ENCODE measurements around the gene SRC.

The SRC gene

DNA sequence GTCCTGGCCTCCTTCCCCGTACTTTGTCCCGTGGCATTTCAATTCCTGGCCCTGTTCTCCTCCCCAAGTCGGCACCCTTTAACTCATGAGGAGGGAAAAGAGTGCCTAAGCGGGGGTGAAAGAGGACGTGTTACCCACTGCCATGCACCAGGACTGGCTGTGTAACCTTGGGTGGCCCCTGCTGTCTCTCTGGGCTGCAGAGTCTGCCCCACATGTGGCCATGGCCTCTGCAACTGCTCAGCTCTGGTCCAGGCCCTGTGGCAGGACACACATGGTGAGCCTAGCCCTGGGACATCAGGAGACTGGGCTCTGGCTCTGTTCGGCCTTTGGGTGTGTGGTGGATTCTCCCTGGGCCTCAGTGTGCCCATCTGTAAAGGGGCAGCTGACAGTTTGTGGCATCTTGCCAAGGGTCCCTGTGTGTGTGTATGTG, 58.5 kb downstream of the SRC start:
- TF ChIP-seq FOXK2 (IDR thresholded peaks at IDR 0.05) (no peak), HDGF (IDR thresholded peaks at IDR 0.05; ENCODE audit: borderline replicate concordance) (no peak), TARDBP (IDR thresholded peaks at IDR 0.05) (no peak), NFRKB (IDR thresholded peaks at IDR 0.05) (no peak), ZNF384 (IDR thresholded peaks at IDR 0.05) (no peak), SP1 (IDR thresholded peaks at IDR 0.05) (no peak), FOXM1 (IDR thresholded peaks at IDR 0.05; ENCODE audit: borderline replicate concordance) (no peak)
- ChIA-PET CTCF (no interaction called here), POLR2A (no interaction called here)
- DNase-seq (ENCODE audit: extremely low spot score): no peak

DNA sequence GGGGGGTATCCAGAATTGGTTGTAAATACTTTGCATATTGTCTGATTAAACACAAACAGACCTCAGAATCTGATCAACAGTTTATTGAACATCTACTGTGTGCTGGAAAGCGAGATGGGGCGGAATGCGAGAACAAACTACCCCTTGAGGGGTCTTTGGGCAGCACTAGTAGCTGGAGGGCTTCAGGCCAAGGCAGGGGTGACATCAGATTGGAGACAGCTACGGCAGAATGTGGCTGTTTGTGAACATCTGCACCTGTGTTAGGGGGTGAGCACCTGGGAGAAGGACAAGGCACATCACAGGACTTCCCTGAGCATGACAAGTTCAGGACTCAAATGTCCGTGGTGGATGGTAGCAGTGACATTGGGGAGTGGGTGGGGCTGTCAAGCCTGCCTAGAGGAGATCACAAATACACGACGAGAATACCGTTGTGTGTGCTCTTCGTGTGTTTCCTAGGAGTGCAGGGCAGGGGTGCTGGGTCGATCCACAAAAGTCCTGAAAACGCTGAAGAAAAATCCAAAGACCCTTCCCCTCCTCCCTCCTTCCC, 59.5 kb downstream of the SRC start:
- ChIA-PET POLR2A (no interaction called here), CTCF (no interaction called here)
- TF ChIP-seq FOXA1 (IDR thresholded peaks at IDR 0.05): no peak
- TF ChIP-seq BHLHE40 (IDR thresholded peaks at IDR 0.05; ENCODE audit: borderline replicate concordance): no peak
- TF ChIP-seq CTBP1 (IDR thresholded peaks at IDR 0.05; ENCODE audit: borderline replicate concordance): no peak
- TF ChIP-seq SP1 (IDR thresholded peaks at IDR 0.05): no peak
- TF ChIP-seq NFRKB (IDR thresholded peaks at IDR 0.05): no peak
- TF ChIP-seq HDGF (IDR thresholded peaks at IDR 0.05; ENCODE audit: borderline replicate concordance): no peak
- DNase-seq (ENCODE audit: extremely low spot score): no peak

GRCh38 chr20:37406010-37406998, 60.4 kb downstream of the SRC start:
- ChIA-PET POLR2A (no interaction called here), CTCF (interaction anchor here (0.6 kb wide), 1 partner anchor 14 kb away, joined by 3 read pairs; no protein-coding TSS in a partner anchor)
- DNase-seq (ENCODE audit: extremely low spot score): peak; percentile 86
- TF ChIP-seq FOXA1 (IDR thresholded peaks at IDR 0.05) (no peak), L3MBTL2 (conservative IDR thresholded peaks at IDR 0.05) (peak; percentile 89)

DNA sequence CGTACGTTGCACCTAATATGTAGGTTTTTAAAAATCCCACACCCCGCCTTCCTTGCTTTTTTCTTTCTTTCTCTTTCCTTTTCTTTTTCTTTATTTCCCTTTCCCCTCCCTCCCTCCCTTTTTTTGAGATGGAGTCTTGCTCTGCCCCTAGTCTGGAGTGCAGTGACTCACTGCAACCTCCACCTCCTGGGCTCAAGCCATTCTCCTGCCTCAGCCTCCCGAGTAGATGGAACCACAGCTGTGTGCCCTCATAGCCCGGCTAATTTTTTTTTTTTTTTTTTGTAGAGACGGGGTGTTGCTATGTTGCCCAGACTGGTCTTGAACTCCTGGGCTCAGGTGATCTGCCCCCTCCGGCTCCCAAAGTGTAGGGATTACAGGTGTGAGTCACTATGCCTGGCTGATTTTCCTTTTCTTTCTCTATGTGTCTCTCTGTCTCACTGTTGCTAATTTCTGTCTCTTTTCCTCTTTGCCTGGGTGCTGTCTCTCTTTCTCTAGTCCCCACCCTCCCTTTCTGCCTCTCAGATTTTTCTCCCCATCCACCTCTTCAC, 61.2 kb downstream of the SRC start:
- TF ChIP-seq SUZ12 (IDR thresholded peaks at IDR 0.05): no peak
- TF ChIP-seq HDGF (IDR thresholded peaks at IDR 0.05; ENCODE audit: borderline replicate concordance): no peak
- TF ChIP-seq ELF4 (IDR thresholded peaks at IDR 0.05): no peak
- TF ChIP-seq CTBP1 (IDR thresholded peaks at IDR 0.05; ENCODE audit: borderline replicate concordance): no peak
- TF ChIP-seq LEF1 (IDR thresholded peaks at IDR 0.05; ENCODE audit: borderline replicate concordance): no peak
- no peak for DNase-seq (ENCODE audit: extremely low spot score)
- ChIA-PET CTCF (interaction anchor here (0.6 kb wide), 1 partner anchor 14 kb away, joined by 3 read pairs; no protein-coding TSS in a partner anchor), POLR2A (no interaction called here)

DNA sequence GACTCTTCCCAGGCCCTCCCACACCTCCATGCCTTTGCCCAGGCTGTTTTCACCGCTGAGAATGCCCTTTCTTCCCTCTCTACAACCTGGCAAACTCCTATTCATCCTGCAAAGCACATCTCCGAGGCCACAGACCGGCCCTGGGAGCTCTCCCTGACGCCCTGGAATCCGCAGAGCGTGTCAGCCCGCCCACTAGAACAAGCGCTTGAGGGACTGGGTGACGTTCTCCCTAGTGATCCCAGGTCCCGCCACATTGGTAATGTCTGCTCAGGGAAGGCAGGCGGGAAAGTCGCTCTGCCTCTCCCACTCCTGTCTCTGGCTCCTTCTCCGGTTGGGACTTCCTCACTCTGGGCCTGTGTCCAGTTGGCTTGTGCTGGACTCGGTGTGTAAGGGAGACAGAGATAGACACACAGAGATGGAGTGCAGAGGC, 61.6 kb downstream of the SRC start:
- POLR2A ChIA-PET: no interaction called here

GRCh38 chr20:37408302-37409193, 62.6 kb downstream of the SRC start:
- TF ChIP-seq TARDBP (IDR thresholded peaks at IDR 0.05) (no peak), NFRKB (IDR thresholded peaks at IDR 0.05) (no peak), SP1 (IDR thresholded peaks at IDR 0.05) (no peak), ZNF384 (IDR thresholded peaks at IDR 0.05) (no peak), FOXK2 (IDR thresholded peaks at IDR 0.05) (no peak), FOXA1 (IDR thresholded peaks at IDR 0.05) (no peak), CTBP1 (IDR thresholded peaks at IDR 0.05; ENCODE audit: borderline replicate concordance) (no peak), L3MBTL2 (conservative IDR thresholded peaks at IDR 0.05) (no peak), BHLHE40 (IDR thresholded peaks at IDR 0.05; ENCODE audit: borderline replicate concordance) (no peak), HDGF (IDR thresholded peaks at IDR 0.05; ENCODE audit: borderline replicate concordance) (no peak), LEF1 (IDR thresholded peaks at IDR 0.05; ENCODE audit: borderline replicate concordance) (no peak), SUZ12 (IDR thresholded peaks at IDR 0.05) (no peak), ELF4 (IDR thresholded peaks at IDR 0.05) (no peak)
- TF ChIP-seq, protein P1, sequence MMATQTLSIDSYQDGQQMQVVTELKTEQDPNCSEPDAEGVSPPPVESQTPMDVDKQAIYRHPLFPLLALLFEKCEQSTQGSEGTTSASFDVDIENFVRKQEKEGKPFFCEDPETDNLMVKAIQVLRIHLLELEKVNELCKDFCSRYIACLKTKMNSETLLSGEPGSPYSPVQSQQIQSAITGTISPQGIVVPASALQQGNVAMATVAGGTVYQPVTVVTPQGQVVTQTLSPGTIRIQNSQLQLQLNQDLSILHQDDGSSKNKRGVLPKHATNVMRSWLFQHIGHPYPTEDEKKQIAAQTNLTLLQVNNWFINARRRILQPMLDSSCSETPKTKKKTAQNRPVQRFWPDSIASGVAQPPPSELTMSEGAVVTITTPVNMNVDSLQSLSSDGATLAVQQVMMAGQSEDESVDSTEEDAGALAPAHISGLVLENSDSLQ (IDR thresholded peaks at IDR 0.05): no peak
- ChIA-PET CTCF (interaction anchor here (0.7 kb wide), 1 partner anchor 116 kb away, joined by 4 read pairs; no protein-coding TSS in a partner anchor), POLR2A (no interaction called here)
- DNase-seq (ENCODE audit: extremely low spot score): no peak

More for the DNA sequence above, 61.6 kb downstream of the SRC start:
- TF ChIP-seq LEF1 (IDR thresholded peaks at IDR 0.05; ENCODE audit: borderline replicate concordance) (no peak), FOXA1 (IDR thresholded peaks at IDR 0.05) (no peak), ZNF384 (IDR thresholded peaks at IDR 0.05) (no peak), TARDBP (IDR thresholded peaks at IDR 0.05) (no peak), ELF4 (IDR thresholded peaks at IDR 0.05) (no peak), L3MBTL2 (conservative IDR thresholded peaks at IDR 0.05) (no peak), SUZ12 (IDR thresholded peaks at IDR 0.05) (no peak), ARNT (IDR thresholded peaks at IDR 0.05) (no peak), CTBP1 (IDR thresholded peaks at IDR 0.05; ENCODE audit: borderline replicate concordance) (no peak), BHLHE40 (IDR thresholded peaks at IDR 0.05; ENCODE audit: borderline replicate concordance) (no peak), NFRKB (IDR thresholded peaks at IDR 0.05) (no peak), FOXK2 (IDR thresholded peaks at IDR 0.05) (no peak)
- no peak for DNase-seq (ENCODE audit: extremely low spot score)
- CTCF ChIA-PET: interaction anchor here (0.7 kb wide), 1 partner anchor 115 kb away, joined by 4 read pairs; no protein-coding TSS in a partner anchor
